IPS-11a (cell line): Measurements from ENCODE around the gene FAM13A.
"Not testable (repeated sequence)": the region's sequence is repeated elsewhere in the genome, so short reads cannot be mapped to it uniquely, and the experiment has no call there.

Experiments used
- H3K4me3 ChIP-seq: one replicate; pipeline ENCODE4 v1.5.1; 2013; ENCODE audit warnings: low read depth, low read length, control low read depth

Gene FAM13A

GRCh38 chr4:88964450-88964849, 92.5 kb downstream of the FAM13A start:
- no peak overlapping the region for H3K4me3 ChIP-seq

GRCh38 chr4:88963817-88964216, 93.2 kb downstream of the FAM13A start:
- no peak overlapping the region for H3K4me3 ChIP-seq

- no peak overlapping the region for H3K4me3 ChIP-seq
These were observed 94.6 kb downstream of the FAM13A start for GRCh38 chr4:88962396-88962795.

GRCh38 chr4:88960576-88960975, 96.4 kb downstream of the FAM13A start:
- H3K4me3 ChIP-seq = no peak overlapping the region

- no peak overlapping the region for H3K4me3 ChIP-seq
These were observed 98.9 kb downstream of the FAM13A start for GRCh38 chr4:88958080-88958479.

- no peak overlapping the region for H3K4me3 ChIP-seq
These were observed 99.4 kb downstream of the FAM13A start for GRCh38 chr4:88957570-88957969.

GRCh38 chr4:88955580-88956380, 101.2 kb downstream of the FAM13A start:
- H3K4me3 ChIP-seq = no peak overlapping the region

- no peak overlapping the region for H3K4me3 ChIP-seq
These were observed 103.6 kb downstream of the FAM13A start for GRCh38 chr4:88953400-88953799.

GRCh38 chr4:88952081-88952480, 104.9 kb downstream of the FAM13A start:
- H3K4me3 ChIP-seq = no peak overlapping the region

GRCh38 chr4:88949605-88950004, 107.4 kb downstream of the FAM13A start:
- no peak overlapping the region for H3K4me3 ChIP-seq

GRCh38 chr4:88940506-88940905, 116.5 kb downstream of the FAM13A start:
- H3K4me3 ChIP-seq = no peak overlapping the region

- no peak overlapping the region for H3K4me3 ChIP-seq
These were observed 117.3 kb downstream of the FAM13A start for GRCh38 chr4:88939697-88940096.

GRCh38 chr4:88938138-88938537, 118.8 kb downstream of the FAM13A start:
- no peak overlapping the region for H3K4me3 ChIP-seq

- no peak overlapping the region for H3K4me3 ChIP-seq
These were observed 119.9 kb downstream of the FAM13A start for GRCh38 chr4:88937081-88937480.

- no peak overlapping the region for H3K4me3 ChIP-seq
These were observed 123.4 kb downstream of the FAM13A start for GRCh38 chr4:88933414-88934160.

GRCh38 chr4:88928852-88929251, 128.1 kb downstream of the FAM13A start:
- no peak overlapping the region for H3K4me3 ChIP-seq

- H3K4me3 ChIP-seq = no peak overlapping the region
These were observed 129.6 kb downstream of the FAM13A start for GRCh38 chr4:88927420-88927819.

- no peak overlapping the region for H3K4me3 ChIP-seq
These were observed 137.9 kb downstream of the FAM13A start for GRCh38 chr4:88919056-88919455.

- H3K4me3 ChIP-seq = not testable (repeated sequence)
These were observed 143.8 kb downstream of the FAM13A start for GRCh38 chr4:88913181-88913580.

GRCh38 chr4:88911246-88912212, 145.5 kb downstream of the FAM13A start:
- H3K4me3 ChIP-seq = no peak overlapping the region

GRCh38 chr4:88910101-88910500, 146.9 kb downstream of the FAM13A start:
- H3K4me3 ChIP-seq = no peak overlapping the region
